T-cell (primary cell): ENCODE data around the gene TBX21. TPM values are rescaled to one million over a fixed set of nuclear protein-coding genes. Genes with fewer than 3 reads are reported as not detected.
"Not testable (repeated sequence)": the region's sequence is repeated elsewhere in the genome, so short reads cannot be mapped to it uniquely, and the experiment has no call there.

Source experiments
- ATAC-seq, 4 experiments: fragments of 200-7000 bp in 3 of 4; fragments of 150-1000 bp in 1 of 4; cut with Tn5 transposase; replicated peaks in 1 of 4; 1 replicate in 3 of 4; 2 replicates in 1 of 4; pipeline ENCODE4 v1.10.0; 2021; ENCODE audit warnings: moderate library complexity in 3 of 4, mild to moderate bottlenecking in 2 of 4, moderate number of reproducible peaks in 1 of 4
- CTCF ChIA-PET, 2 donors: fragments of 300-600 bp; sonication (Branson Sonifier 250); formaldehyde crosslinking; loops; one replicate each; lab custom pipeline; 2022; ENCODE audit warnings: antibody characterized with exemption in 2 of 2; lab: Charles Lee
- POLR2A ChIA-PET, 2 donors: fragments of 300-600 bp; sonication (Branson Sonifier 250); formaldehyde crosslinking; loops; one replicate each; lab custom pipeline; 2022; ENCODE audit warnings: antibody characterized with exemption in 2 of 2; lab: Charles Lee
- DNase-seq, 35 experiments: peaks; one replicate each; pipeline versions ENCODE4 v3.0.0 to v3.0.0-alpha.2; 2013 to 2023
- H3K27ac ChIP-seq: one replicate; pipeline ENCODE4 v1.5.1; 2013; ENCODE audit warnings: low read length
- H3K27me3 ChIP-seq, 2 experiments: replicated peaks in 1 of 2; 1 replicate in 1 of 2; 2 replicates in 1 of 2; pipeline versions ENCODE4 v1.6.1 to v1.7.0; 2013; ENCODE audit warnings: low read length in 1 of 2, mixed read lengths in 1 of 2; ENCODE audit not compliant: control insufficient read depth in 2 of 2, insufficient read depth in 2 of 2; ENCODE audit errors: extremely low read depth in 1 of 2
- H3K36me3 ChIP-seq, 2 donors: 1 replicate in 1 of 2; 2 replicates in 1 of 2; pipeline versions ENCODE4 v1.6.1 to v1.7.0; 2013; ENCODE audit warnings: low read length in 1 of 2; ENCODE audit not compliant: control insufficient read depth in 2 of 2, insufficient read depth in 1 of 2; ENCODE audit errors: extremely low read depth in 1 of 2
- H3K4me1 ChIP-seq, 2 experiments: 1 replicate in 1 of 2; 2 replicates in 1 of 2; pipeline versions ENCODE4 v1.6.1 to v1.7.0; 2013; ENCODE audit warnings: low read length in 2 of 2, mixed read lengths in 1 of 2; ENCODE audit not compliant: insufficient read depth in 2 of 2, control insufficient read depth in 1 of 2; ENCODE audit errors: extremely low read depth in 1 of 2
- H3K4me3 ChIP-seq, 2 donors: 1 replicate in 1 of 2; 2 replicates in 1 of 2; pipeline versions ENCODE4 v1.5.1 to v1.7.0; 2013; ENCODE audit warnings: mild to moderate bottlenecking in 2 of 2, low read length in 1 of 2, moderate library complexity in 1 of 2; ENCODE audit not compliant: control insufficient read depth in 1 of 2; ENCODE audit errors: extremely low read depth in 1 of 2
- H3K9me3 ChIP-seq: 2 replicates; pipeline ENCODE4 v1.7.0; 2013
- H3K27ac Mint-ChIP-seq, 2 donors: one replicate each; pipeline ENCODE4 v1.8.0; 2020 to 2021; ENCODE audit warnings: mild to moderate bottlenecking in 2 of 2, mixed read lengths in 2 of 2
- H3K27me3 Mint-ChIP-seq, 2 donors: one replicate each; pipeline ENCODE4 v1.8.0; 2021 to 2022; ENCODE audit warnings: mixed read lengths in 2 of 2
- H3K36me3 Mint-ChIP-seq: one replicate; pipeline ENCODE4 v1.8.0; 2021; ENCODE audit warnings: mixed read lengths
- H3K4me1 Mint-ChIP-seq, 3 donors: one replicate each; pipeline ENCODE4 v1.8.0; 2020 to 2022; ENCODE audit warnings: mixed read lengths in 3 of 3, mild to moderate bottlenecking in 1 of 3
- H3K4me3 Mint-ChIP-seq, 3 donors: one replicate each; pipeline ENCODE4 v1.8.0; 2020 to 2022; ENCODE audit warnings: mild to moderate bottlenecking in 3 of 3, mixed read lengths in 3 of 3, moderate library complexity in 3 of 3
- H3K9me3 Mint-ChIP-seq, 3 donors: one replicate each; pipeline ENCODE4 v1.8.0; 2020 to 2022; ENCODE audit warnings: mixed read lengths in 3 of 3
- WGBS: methylation state at CpG from one replicate; pipeline ENCODE4 v1.1.5; 2013; ENCODE audit warnings: missing lambda C conversion rate; ENCODE audit not compliant: insufficient coverage; 5-methylcytosine and 5-hydroxymethylcytosine counted together
- total RNA-seq, 35 experiments: library from RNA in 6 of 35; stranded (reverse) in 6 of 35; fragments of 120-200 nt in 1 of 35; gene quantifications; one replicate each; pipeline versions ENCODE4 v1.2.1 to v1.2.4 and lab custom pipeline; 2013 to 2026

TBX21 gene
- total RNA-seq, 5 donors from 2014 or later (not counting 1 experiment from before 2014, with no cell fraction given), result 7.9 to 37.3 (median 20.8) TPM

GRCh38 chr17:47757386-47757785 is 24.4 kb downstream of the TBX21 start:
- ChIA-PET POLR2A (no interaction called here), CTCF (no interaction called here)
- H3K4me1 ChIP-seq, result peaks cover 0 to 1% of the 10 kb centered on the region in 2 experiments
- no peak overlapping the region for H3K4me3 Mint-ChIP-seq
- no peak overlapping the region for H3K27ac ChIP-seq
- H3K36me3 Mint-ChIP-seq, result no peaks in the 10 kb centered on the region
- no peaks in the 10 kb centered on the region for H3K36me3 ChIP-seq
- DNase-seq, result no peak
- no peak for ATAC-seq
- peaks cover 0 to 12% (median 11%) of the 10 kb centered on the region in 3 donors for H3K9me3 Mint-ChIP-seq
- H3K4me1 Mint-ChIP-seq, result no peaks in the 10 kb centered on the region
- peaks cover 5% of the 10 kb centered on the region for H3K9me3 ChIP-seq
- peaks cover 6 to 16% of the 10 kb centered on the region in 2 donors for H3K27me3 Mint-ChIP-seq
- H3K4me3 ChIP-seq, result no peak overlapping the region
- H3K27ac Mint-ChIP-seq, result no peak overlapping the region
- no peaks in the 10 kb centered on the region for H3K27me3 ChIP-seq
- no CpG with 5 or more reads among the region's 1 CpG for WGBS

GRCh38 chr17:47760409-47761140 is 27.5 kb downstream of the TBX21 start:
- WGBS, result 80% methylated on average over 1 of the region's 5 CpGs
- no peak overlapping the region for H3K4me3 Mint-ChIP-seq
- DNase-seq, result no peak
- H3K27ac Mint-ChIP-seq, result no peak overlapping the region
- Histone ChIP-seq H3K4me3 (no peak overlapping the region), H3K36me3 (no peaks in the 10 kb centered on the region), H3K4me1 (peaks cover 0 to 13% of the 10 kb centered on the region in 2 experiments), H3K27me3 (no peaks in the 10 kb centered on the region), H3K27ac (no peak overlapping the region), H3K9me3 (peaks cover 5% of the 10 kb centered on the region)
- ATAC-seq, result no peak
- H3K4me1 Mint-ChIP-seq, result peaks cover 10 to 17% (median 14%) of the 10 kb centered on the region in 3 donors
- H3K27me3 Mint-ChIP-seq, result peaks cover 6 to 18% of the 10 kb centered on the region in 2 donors
- POLR2A ChIA-PET, result interaction anchor here in 1 of 2 donors (0.7 kb wide), 1 partner anchor 564 kb away, joined by 5 read pairs; no protein-coding TSS in a partner anchor
- CTCF ChIA-PET, result interaction anchor here (0.7 kb wide), 3 partner anchors 12 to 478 kb away, joined by 3 to 4 read pairs (median 4); no protein-coding TSS in a partner anchor
- H3K9me3 Mint-ChIP-seq, result peaks cover 0 to 12% (median 11%) of the 10 kb centered on the region in 3 donors
- no peaks in the 10 kb centered on the region for H3K36me3 Mint-ChIP-seq

GRCh38 chr17:47762728-47763127 is 29.7 kb downstream of the TBX21 start:
- peaks cover 9 to 10% of the 10 kb centered on the region in 2 donors for H3K27me3 Mint-ChIP-seq
- no peaks in the 10 kb centered on the region for H3K36me3 Mint-ChIP-seq
- H3K4me1 Mint-ChIP-seq, result peaks cover 10 to 17% (median 14%) of the 10 kb centered on the region in 3 donors
- H3K27ac Mint-ChIP-seq, result peak overlapping the region in 1 of 2 donors; percentile 4
- 54% methylated on average over 2 of the region's 2 CpGs for WGBS
- H3K9me3 Mint-ChIP-seq, result peaks cover 0 to 12% (median 11%) of the 10 kb centered on the region in 3 donors
- ChIA-PET POLR2A (interaction anchor here in 1 of 2 donors (0.6 kb wide), 1 partner anchor 10 kb away, joined by 5 read pairs; no protein-coding TSS in a partner anchor), CTCF (interaction anchor here in 1 of 2 donors (0.6 to 1.2 kb wide), 4 partner anchors 11 to 63 kb away, joined by 3 to 4 read pairs (median 3); partner anchors contain the start of gene TBX21)
- H3K27ac ChIP-seq, result no peak overlapping the region
- DNase-seq (peak in 1 of 35 experiments; percentile 27), ATAC-seq (peak in 1 of 4 experiments; percentile 42)
- H3K4me3 ChIP-seq, result no peak overlapping the region
- no peaks in the 10 kb centered on the region for H3K36me3 ChIP-seq
- peaks cover 5% of the 10 kb centered on the region for H3K9me3 ChIP-seq
- no peak overlapping the region for H3K4me3 Mint-ChIP-seq
- peaks cover 0 to 13% of the 10 kb centered on the region in 2 experiments for H3K4me1 ChIP-seq
- H3K27me3 ChIP-seq, result no peaks in the 10 kb centered on the region

- Histone ChIP-seq H3K27ac (no peak overlapping the region), H3K4me1 (peaks cover 0 to 13% of the 10 kb centered on the region in 2 experiments), H3K4me3 (no peak overlapping the region), H3K9me3 (peaks cover 5% of the 10 kb centered on the region), H3K27me3 (no peaks in the 10 kb centered on the region), H3K36me3 (no peaks in the 10 kb centered on the region)
- Mint-ChIP-seq H3K27ac (peak overlapping the region in 1 of 2 donors; percentile 28), H3K36me3 (no peaks in the 10 kb centered on the region), H3K9me3 (peaks cover 0 to 14% (median 11%) of the 10 kb centered on the region in 3 donors), H3K4me1 (peaks cover 10 to 17% (median 14%) of the 10 kb centered on the region in 3 donors), H3K27me3 (peaks cover 7 to 10% of the 10 kb centered on the region in 2 donors), H3K4me3 (no peak overlapping the region)
- no peak for DNase-seq
- no peak for ATAC-seq
- WGBS, result no CpG with 5 or more reads among the region's 3 CpGs
- CTCF ChIA-PET, result interaction anchor here in 1 of 2 donors (1.2 kb wide), 1 partner anchor 26 kb away, joined by 3 read pairs; no protein-coding TSS in a partner anchor
- POLR2A ChIA-PET, result no interaction called here
Observed at GRCh38 chr17:47763913-47764582, 31.0 kb downstream of the TBX21 start.

- H3K27ac ChIP-seq, H3K36me3 Mint-ChIP-seq, H3K4me1 Mint-ChIP-seq, H3K27ac Mint-ChIP-seq, DNase-seq, ATAC-seq, H3K4me1 ChIP-seq, H3K4me3 Mint-ChIP-seq, H3K4me3 ChIP-seq, H3K9me3 ChIP-seq, H3K36me3 ChIP-seq: not testable (repeated sequence)
- peaks cover 33 to 36% of the 10 kb centered on the region in 2 donors for H3K27me3 Mint-ChIP-seq
- CTCF ChIA-PET, result interaction anchor here in 1 of 2 donors (0.6 kb wide), 1 partner anchor 35 kb away, joined by 3 read pairs; no protein-coding TSS in a partner anchor
- H3K9me3 Mint-ChIP-seq, result peaks cover 0 to 12% (median 3%) of the 10 kb centered on the region in 3 donors
- WGBS, result 86% methylated on average over 1 of the region's 9 CpGs
- peaks cover 0 to 55% of the 10 kb centered on the region in 2 experiments for H3K27me3 ChIP-seq
- POLR2A ChIA-PET, result interaction anchor here in 1 of 2 donors (0.6 kb wide), 1 partner anchor 1089 kb away, joined by 3 read pairs; no protein-coding TSS in a partner anchor
Observed at GRCh38 chr17:47773649-47774048, 40.6 kb downstream of the TBX21 start.

- 61% methylated on average over 3 of the region's 4 CpGs for WGBS
- Mint-ChIP-seq H3K27ac (no peak overlapping the region), H3K27me3 (peaks cover 33 to 36% of the 10 kb centered on the region in 2 donors), H3K36me3 (no peaks in the 10 kb centered on the region), H3K4me1 (no peaks in the 10 kb centered on the region), H3K4me3 (no peak overlapping the region), H3K9me3 (peaks cover 0 to 7% (median 3%) of the 10 kb centered on the region in 3 donors)
- H3K9me3 ChIP-seq, result no peaks in the 10 kb centered on the region
- ChIA-PET POLR2A (interaction anchor here in 1 of 2 donors (0.6 kb wide), 1 partner anchor 1089 kb away, joined by 3 read pairs; no protein-coding TSS in a partner anchor), CTCF (interaction anchor here in 1 of 2 donors (0.6 kb wide), 1 partner anchor 35 kb away, joined by 3 read pairs; no protein-coding TSS in a partner anchor)
- H3K27ac ChIP-seq, result no peak overlapping the region
- peaks cover 0 to 56% of the 10 kb centered on the region in 2 experiments for H3K27me3 ChIP-seq
- no peak overlapping the region for H3K4me3 ChIP-seq
- ATAC-seq (no peak), DNase-seq (no peak)
- H3K36me3 ChIP-seq, result no peaks in the 10 kb centered on the region
- no peaks in the 10 kb centered on the region for H3K4me1 ChIP-seq
Observed at GRCh38 chr17:47774331-47774730, 41.3 kb downstream of the TBX21 start.
